HG03378 (cell line): ENCODE results near the gene PPIL6.

Experiments
- ATAC-seq: cut with Tn5 transposase; IDR thresholded peaks from one replicate; pipeline ENCODE4 v1.9.1; 2021; ENCODE audit warnings: mild to moderate bottlenecking, moderate library complexity; ENCODE audit not compliant: unreplicated experiment

Gene PPIL6

DNA sequence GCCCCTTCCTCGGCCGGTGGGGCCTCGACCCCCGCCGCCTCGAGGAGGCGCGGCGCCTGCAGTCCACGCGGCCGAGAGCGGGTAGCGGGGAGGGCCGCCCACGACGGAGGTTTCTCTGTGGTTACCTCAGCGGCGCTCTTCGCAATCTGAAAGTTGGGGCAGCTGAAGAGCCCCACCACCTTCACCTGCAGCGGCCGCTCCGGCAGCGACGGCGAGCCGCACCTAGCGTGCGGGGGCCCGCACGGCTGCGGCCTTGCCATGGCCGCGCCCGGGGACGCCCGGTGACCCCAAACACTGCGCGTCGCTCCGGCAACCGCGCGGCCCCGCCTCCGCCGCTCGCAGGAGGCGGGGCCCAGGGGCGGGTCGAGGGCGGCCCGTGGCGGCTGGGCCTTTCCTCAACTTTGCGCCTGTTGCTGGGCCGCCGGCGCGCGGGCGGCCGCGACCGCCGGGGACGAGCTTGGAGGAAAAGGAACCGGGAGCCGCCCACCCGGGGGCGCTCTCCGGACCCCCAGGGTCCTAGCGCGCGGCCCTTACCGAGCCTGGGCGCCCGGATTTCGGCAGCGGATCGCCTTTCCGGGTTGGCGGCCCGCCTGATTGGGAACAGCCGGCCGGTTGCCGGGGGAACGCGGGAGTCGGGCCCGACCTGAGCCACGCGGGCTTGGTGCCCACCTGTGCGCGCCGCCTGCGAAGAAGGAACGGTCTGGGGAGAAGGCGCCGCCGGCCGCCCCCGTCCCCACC lies at the start of gene PPIL6, which contains the start of gene SMPD2:
Gene PPIL6 (minus strand): TSS at position 298 of the 738 bp plus-strand sequence. CDS start 38 bp downstream, at position 260.
Gene SMPD2 (plus strand): TSS at position 394 of the 738 bp plus-strand sequence. CDS start 398 bp downstream, outside the sequence.
- ATAC-seq: peak; percentile 47

DNA sequence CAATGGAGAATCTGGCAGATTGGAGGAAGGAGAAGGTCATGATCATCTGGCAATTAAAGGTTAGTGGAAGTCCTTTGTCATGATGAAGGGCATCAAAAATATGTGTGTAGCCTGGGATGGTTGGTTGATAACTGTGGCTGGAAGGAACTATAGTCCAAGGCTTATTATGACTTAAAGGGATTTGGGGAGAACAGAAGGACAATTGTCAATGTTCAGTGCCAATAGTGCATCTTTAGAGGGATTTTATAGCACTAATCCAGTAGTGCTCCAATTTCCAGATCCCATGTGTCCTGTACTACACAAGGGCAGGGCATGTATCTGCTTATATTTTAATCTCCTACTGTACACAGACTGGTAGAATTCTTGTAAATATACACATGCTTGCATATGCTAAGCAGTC lies 47.6 kb upstream of the PPIL6 start:
- ATAC-seq: no peak

DNA sequence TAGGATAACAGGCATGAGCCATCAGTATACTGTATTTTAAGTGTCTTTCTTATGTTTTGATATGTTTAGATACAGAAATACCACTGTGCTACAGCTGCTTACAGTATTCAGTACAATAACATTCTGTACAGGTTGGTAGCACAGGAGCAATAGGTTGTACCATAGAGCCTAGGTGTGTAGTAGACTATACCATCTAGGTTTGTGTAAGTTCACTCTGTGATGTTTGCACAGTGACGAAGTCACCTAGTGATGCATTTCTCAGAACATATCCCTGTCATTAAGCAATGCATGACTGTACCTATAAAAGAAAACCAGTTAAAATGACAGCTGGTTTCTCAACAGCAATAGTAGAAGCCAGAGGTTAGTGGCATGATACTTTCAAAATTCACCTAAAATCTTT lies 45.6 kb upstream of the PPIL6 start:
- no peak for ATAC-seq

DNA sequence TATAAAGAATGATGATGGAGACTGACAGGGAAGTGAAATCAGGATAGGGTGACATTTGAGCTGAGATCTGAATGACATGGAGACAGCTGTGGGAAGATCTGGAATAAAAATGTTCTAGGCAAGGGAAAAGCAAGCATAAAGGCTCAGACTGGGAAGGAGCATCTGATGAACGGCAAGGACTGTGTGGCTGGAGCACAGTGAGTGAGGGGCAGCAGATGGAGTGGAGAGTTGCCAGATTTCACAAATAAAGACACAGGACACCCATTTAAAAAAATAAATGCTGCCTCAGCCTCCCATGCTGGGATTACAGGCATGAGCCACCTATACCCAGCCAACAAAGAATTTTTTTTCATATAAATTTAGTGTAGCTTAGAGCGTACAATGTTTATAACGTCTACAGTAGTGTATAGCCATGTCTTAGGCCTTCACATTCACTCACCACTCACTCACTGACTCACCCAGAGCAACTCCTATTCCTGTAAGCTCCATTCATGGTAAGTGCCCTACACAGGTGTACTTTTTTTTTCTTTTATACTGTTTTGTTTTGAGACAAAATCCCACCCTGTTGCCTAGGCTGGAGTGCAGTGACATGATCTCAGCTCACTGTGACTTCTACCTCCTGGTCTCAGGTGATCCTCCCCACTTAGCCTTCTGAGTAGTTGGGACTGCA lies 45.0 kb upstream of the PPIL6 start:
- no peak for ATAC-seq

DNA sequence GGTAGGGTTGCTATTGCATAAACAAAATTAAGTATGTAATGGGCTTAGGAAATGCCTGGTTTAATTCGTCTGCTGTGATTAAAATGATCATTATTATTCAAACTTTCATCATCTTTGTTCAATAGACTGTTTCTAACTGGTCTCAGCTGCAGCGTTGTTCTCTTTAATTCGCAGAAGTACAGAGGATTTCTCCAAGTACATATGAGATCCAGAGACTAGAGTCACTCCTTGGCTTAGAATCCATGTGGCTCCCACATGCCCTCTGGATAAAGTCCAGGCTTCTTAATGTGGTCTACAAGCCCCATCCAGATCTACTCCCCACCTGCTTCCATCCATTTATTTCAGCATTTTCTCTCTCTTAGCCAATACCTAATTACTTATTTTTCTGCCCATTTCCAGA lies 43.7 kb upstream of the PPIL6 start:
- no peak for ATAC-seq

DNA sequence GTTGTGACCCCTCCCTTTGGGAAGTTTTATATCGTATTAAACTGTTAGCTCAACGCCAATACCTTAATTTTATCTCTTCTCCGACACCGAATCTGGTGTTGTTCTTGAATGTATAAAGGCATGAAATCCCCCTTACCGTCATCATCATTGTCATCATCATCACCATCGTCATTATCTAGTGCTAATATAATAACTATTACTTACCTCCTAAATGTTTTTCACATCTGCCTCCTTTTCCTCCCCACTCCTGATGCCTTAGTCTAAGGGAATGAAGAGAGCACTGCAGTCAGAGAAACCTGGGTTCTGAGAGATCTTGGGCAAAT lies 43.3 kb upstream of the PPIL6 start:
- no peak for ATAC-seq

DNA sequence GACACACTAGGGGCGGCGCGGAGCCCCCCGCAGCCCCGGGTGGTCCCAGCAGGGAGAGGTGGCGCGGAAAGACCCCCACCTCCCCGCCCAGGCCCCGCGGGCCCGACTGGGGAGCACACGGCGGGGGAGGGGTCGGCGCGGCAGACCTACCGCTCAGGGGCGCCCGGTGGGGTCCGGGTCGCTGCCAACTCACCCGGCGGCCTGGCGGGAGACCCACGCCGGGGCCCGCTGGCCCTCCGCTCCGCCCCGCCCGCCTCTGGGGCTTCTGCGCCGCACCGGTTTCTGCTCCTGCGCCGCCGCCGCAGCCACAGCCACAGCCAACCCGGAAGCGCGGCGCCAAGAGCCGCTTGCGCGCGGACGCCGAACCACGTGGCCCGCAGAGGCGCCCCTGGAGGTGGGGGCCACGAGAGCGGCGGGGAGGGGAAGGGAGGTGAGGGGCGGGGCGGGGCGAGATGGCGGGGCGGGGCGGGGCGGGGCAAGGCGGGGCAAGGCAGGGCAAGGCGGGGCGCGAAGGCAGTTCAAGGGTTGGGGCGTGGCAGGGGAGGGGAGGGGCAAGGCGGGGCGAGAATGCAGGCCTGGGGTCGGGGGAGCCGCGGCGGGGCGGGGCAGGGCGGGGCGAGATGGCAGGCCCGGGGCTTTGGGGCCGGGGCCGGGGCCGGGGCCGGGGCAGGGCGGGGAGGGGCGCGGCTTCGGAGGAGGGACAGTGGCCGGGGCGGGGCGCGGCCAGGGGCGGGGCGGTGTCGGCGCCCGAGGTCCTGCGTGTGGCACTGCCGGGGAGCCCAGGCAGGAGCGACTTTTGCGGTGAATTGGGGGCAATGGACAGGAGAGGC lies 42.7 kb upstream of the PPIL6 start, which contains the start of gene ZBTB24:
Gene ZBTB24 (minus strand): TSS at position 315 of the 830 bp plus-strand sequence. CDS start 1,193 bp downstream, outside the sequence.
- ATAC-seq: peak; percentile 60

DNA sequence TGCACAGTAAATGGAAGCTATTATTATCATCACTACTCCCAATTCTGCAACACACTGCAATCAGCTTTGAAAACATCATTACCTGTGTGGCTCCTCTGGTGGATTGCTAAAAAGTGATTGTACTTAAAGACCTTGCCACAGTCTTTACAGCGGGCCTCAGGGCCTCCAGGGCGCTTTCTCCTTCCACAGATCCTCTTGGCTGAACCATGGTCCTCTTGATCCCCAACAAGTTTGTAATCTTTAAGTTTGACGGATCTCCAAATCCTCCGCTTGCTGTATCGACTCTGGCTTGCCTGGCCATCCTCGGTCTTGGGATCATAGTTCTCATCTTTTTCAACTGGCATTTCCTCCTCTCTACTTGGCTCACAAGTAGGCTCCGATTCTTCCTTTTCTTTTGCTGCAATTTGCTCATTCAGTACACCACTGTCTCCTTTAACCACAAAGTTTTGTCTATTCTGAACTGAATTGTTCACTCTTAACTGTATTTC lies 40.6 kb upstream of the PPIL6 start:
- no peak for ATAC-seq

DNA sequence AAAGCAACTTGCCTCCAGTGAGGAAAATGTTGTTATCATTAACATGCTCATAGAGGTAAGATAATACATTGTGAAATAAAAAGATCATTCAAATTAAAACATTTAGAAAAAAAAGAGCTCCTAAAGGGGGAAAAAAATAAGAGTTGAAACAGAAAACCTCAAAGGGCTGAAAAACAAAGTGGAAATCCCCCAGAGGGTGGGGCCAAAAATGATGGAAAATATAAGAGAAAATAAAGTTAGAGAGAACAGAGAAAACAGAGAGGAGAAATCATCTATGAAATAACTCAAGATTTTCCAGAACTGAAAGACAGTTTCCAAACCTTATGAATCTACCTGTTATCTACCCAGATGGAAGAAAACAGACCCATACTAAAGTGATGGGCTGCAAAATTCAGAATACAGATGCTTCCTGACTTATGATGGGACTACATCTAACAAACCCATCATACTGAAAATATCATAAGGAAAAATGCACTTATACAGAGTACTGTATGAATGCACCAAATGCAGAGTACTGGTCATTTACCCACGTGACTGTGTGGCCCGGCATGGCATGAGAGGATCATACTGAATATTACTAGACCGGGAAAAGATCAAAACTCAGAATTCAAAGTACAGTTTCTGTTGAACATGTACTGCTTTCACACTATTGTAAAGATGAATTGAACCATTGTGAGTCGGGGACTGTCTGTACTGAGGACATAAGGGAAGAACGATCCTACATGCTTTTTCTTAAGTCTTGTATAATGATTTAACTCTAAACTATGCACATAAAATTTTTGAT lies 38.6 kb upstream of the PPIL6 start:
- ATAC-seq: no peak

DNA sequence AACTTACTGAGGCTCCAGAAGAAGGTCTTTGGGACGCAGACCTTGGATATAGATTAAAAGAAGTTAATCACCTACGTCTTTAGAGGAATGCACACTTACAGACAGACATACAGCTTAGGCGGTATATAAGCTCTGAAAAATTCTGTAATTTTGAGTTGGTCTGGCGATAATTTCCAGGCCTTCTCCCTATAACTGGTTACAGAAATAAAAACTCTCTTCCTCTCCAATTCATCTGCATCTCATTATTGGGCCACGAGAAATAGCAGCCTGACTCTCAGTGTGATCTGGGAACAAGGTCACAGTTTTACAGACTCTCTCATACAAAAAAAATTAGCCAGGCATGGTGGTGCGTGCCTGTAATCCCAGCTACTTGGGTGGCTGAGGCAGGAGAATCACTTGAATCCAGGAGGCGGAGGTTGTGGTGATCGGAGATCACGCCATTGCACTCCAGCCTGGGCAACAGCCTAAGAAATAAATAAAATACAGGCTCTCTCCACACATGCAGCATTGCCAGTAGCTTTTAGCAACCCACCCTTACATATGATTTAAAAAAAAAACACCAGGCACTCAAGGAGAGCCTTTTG lies 37.9 kb upstream of the PPIL6 start:
- no peak for ATAC-seq

DNA sequence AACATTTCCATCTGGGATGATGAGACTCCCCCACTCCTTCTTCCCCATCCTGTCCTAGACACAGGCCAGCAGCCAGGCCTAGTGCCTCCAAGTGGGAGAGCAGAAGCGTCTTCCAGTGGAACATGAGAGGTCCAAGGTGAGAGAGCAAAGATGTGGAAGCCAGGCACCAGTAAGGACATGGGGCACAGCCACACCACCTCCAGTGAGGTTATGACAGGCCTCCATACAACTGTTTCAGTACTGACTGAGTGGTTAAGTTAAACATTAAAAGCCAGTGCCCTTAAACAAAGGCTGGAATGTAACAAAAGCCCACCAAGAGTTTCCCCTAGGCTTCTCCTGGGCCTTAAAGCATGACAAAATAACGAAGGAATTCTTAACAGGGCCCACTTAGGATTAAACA lies 37.3 kb upstream of the PPIL6 start:
- no peak for ATAC-seq

DNA sequence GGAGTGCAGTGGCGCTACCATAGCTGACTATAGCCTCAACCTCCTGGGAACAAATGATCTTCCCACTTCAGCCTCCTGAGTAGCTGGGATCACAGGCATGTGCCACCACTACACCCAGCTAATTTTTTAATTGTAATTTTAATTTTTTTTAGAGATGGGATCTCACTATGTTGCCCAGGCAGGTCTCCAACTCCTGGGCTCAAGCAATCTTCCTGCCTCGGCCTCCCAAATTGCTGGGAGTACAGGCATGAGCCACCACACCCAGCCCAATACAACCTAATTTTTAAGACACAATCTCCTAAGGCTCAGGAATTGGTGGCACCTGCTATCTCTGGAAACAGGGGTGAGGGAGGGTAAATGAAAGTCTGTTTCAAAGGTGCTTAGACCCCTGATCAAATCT lies 36.8 kb upstream of the PPIL6 start:
- ATAC-seq: no peak

DNA sequence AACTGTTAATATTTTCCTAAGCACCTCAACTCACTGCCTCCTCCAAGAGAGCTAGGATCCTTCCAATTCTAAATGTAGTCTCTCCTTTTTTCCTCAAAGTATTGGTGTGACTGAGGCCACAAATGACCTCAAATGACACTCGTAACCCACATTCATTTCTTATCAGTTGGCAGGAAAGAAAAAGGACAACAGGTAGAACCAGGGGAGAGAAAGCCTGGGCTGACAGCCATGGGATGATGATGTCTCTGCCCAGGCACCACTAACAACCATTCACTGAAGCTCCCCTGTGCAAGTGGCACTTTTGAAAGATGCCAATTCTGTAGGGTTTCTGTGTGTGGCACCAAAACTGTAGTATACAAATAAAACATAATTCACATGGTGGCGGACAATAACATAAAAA lies 35.2 kb upstream of the PPIL6 start:
- ATAC-seq: no peak

DNA sequence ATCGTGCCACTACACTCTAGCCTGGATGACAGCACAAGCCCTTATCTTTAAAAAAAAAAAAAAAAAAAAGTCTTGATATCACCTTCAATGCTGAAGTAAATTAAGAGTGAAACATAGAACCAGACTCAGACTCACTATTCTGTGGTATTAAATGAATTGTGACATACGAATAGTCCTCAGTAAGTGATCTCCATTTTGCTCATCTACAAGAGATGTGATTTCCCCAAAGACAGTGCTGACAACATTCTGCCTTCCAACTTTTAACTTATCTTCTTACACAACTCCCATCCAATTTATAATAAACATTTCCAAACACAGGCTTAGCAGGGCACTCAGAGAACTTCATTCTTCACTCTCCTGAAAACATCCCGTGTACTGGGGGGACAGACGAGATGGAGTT lies 34.6 kb upstream of the PPIL6 start:
- ATAC-seq: no peak

DNA sequence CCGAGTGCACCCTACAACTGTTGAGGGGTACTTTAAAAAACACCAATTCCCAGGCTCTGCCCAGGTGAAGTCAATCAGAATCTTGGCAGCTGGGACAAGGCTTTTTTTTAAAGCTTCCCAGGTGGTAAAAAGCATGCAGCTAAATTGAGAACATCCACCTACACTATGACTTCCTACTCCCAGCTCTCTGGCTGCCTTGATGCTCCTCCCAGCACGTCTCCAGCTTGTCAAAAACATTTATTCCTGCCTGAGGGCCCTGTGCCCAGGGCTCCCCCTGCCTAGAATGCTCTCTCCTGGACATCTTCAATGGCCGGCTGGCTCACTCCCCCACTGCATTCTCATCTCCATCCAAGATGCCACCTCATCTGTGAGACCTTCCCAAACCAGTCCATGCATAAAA lies 32.7 kb upstream of the PPIL6 start:
- ATAC-seq: no peak

DNA sequence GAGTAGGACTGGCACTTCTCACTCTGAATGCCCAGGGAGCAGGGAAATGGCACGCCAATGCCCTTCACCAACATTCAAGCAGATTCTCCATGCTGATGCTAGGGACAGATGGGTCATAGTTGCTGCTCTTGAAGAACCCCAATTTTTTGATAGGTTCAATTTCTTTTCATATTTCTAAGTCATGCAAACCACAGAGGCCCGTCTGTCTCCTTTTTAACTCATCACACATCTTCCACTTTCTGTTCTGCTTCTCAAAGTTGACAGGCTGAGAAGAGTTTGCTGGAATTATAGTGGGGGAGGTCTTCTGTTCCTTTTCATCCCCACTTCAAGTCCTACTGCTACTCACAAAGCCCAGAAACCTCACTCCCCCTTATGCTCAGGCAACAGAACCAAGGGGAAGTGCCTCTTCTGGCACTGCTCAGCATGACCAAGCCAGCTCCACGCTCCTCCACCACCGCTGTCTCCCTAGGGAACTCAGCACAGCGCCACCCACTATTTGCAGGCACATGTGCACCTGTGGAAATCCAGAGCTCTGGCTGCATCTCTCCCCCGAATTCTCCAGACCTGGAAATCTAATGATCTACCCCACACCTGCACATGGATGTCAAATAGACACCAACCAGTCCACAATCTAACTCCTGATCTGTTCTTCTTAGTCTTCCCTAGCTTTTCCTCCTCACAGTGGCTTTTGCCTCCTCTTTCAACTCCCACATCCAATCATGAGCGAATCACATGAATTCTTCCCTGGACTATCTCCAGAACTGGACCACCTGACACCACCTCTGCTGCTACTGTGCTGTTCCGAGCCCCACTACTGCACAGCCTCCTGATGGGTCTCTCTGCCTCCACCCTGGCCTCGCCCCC lies 31.9 kb upstream of the PPIL6 start:
- ATAC-seq: peak; percentile 68

DNA sequence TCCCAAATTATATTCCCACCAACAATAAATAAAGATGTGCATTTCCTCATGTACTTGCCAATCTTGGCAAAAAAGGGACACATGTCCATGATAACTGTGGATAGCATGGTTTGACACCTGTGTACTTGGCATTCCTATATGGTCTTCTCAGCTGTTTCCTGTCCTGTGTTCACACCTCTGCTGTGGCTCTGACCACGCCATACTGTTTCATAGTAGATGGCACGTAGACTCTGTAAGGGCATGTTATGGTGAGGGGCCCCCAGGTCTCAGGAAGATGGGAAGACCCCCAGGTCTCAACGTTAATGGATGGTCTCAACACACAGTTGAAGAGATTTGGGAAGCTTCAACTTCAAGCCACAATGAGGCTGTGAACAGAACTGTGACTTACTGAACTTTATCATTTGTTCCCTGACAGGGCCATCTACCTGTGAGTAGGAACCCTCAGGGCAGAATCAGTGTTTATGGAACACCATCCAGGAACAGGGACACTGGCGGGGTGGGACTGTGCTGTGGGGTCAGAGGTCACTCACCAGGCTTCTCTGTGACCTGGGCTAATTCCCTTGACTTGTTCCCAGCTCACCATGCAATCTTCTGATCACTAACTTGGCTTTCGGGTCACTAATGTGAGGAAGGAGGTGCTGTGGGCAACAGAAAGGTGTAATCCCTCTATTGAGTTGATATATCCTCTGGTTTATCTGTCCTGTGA lies 30.8 kb upstream of the PPIL6 start:
- ATAC-seq: no peak

DNA sequence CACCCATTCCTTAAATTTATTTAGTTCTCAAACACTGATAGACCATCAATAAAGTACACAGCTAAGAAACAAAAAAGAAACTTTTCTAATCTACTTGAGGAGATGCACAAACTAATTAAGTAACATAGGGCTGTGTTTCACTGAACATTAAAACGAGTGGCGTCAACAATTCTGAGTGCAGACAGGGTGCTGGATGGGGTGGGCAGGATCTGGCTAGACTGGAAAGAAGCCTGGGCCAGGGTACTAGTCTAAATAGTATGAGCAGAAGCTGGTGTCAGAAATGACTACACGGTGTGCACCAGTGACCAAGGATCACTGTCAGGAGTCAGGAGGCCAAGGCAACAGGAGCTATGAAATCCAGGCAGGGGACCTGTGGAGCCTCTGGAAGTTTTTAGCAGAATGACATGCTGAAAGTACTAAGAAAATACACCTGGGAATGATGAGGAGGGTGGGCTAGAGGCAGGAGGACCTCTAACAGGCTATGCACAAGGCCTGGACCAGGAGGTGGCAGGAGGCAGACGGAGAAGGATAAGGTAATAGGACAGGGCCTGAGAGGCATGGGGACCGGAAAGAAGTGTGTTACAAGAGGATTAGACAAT lies 29.3 kb upstream of the PPIL6 start:
- no peak for ATAC-seq
